GM18907 (cell line): ENCODE results near the gene MRPL24.

ENCODE experiments used
- ATAC-seq: cut with Tn5 transposase; IDR thresholded peaks from one replicate; pipeline ENCODE4 v1.9.1; 2021; ENCODE audit warnings: mild to moderate bottlenecking, moderate library complexity; ENCODE audit not compliant: unreplicated experiment

MRPL24 gene

GRCh38 chr1:156744344-156744743 lies 3.5 kb upstream of the MRPL24 start:
- ATAC-seq: no peak

GRCh38 chr1:156743367-156744302 lies 2.7 kb upstream of the MRPL24 start:
- no peak for ATAC-seq

GRCh38 chr1:156742801-156743200 lies 1.9 kb upstream of the MRPL24 start:
- no peak for ATAC-seq

DNA sequence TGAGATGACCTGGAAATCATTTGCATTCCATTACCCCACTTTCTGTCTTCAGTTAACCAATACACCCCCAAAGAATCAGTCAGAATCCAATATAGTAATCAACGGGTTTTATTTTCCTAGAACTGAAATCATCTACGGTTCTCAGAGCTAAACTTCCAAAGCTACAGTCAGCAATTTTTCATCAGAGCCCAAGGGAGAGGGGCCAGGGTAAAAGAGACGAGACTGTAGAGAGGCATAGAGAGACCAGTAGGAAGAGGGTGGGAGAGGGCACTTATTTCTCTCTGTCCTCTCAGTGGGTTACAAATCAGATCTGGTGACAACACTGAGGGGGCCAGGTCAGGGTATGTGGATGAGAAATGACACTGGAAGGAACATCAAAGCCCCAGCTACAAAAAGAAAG lies 1.1 kb upstream of the MRPL24 start:
- no peak for ATAC-seq

DNA sequence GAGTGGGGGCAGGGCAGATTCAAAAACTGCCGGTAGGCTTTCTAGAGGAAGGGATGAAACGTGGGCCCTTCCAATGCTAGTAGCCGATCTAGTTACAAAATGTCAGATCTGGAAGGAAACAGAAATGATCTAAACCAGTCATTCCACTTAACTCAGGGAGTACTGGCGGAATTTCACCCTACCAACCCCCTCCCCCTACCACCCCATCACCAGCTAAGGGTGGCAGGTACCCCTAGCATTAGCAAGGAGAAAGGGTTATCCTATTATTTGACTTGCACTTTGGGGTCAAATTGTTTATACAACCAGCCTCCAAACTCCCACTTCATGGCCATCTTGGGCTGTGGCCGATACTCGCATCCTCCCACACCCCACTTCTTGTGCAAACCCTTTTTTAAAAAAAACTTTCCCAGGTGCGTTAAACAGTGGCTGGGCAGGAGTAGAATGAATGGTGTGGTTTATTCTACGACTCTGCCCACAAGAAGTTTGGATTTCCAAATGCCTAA lies 644 bp upstream of the MRPL24 start:
- no peak for ATAC-seq

GRCh38 chr1:156740237-156740740 lies 599 bp downstream of the MRPL24 start:
- no peak for ATAC-seq

- ATAC-seq: no peak
Observed at GRCh38 chr1:156738916-156739315, 2.0 kb downstream of the MRPL24 start.

- ATAC-seq: no peak
Observed at GRCh38 chr1:156738407-156738806, 2.5 kb downstream of the MRPL24 start.

GRCh38 chr1:156733989-156734584 lies 6.8 kb downstream of the MRPL24 start:
- no peak for ATAC-seq

- ATAC-seq: peak; percentile 84
Observed at GRCh38 chr1:156728599-156729462, 12.1 kb downstream of the MRPL24 start, which contains the start of gene ISG20L2. Gene ISG20L2, minus strand, starts transcription at chr1:156728766. Its CDS starts 1,114 bp downstream, at chr1:156727652.

GRCh38 chr1:156727926-156728598 lies 12.8 kb downstream of the MRPL24 start, which contains the start of gene METTL25B:
Gene METTL25B, plus strand, starts transcription at chr1:156728469. Its CDS starts 636 bp downstream, at chr1:156729105.
- peak; percentile 54 for ATAC-seq

DNA sequence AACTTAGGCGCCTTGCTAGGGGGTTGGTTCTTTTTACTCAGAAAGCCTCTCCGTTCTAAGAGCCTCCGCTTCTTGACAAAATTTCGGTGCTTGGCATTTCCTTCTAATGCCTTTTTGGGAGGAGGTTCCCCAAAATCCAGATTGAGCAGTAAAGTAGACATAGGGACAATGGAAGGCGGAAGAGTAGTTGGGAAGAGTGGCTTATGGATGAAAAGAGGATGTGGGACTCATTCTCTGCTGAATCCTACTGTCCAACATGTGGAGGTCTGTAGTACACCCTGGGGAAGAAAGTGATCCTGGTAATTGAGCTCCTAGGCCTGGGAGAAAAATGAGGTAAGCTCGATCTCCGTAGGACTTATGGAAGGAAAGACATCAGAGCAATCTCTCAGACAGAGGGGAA lies 13.4 kb downstream of the MRPL24 start:
- ATAC-seq: no peak

DNA sequence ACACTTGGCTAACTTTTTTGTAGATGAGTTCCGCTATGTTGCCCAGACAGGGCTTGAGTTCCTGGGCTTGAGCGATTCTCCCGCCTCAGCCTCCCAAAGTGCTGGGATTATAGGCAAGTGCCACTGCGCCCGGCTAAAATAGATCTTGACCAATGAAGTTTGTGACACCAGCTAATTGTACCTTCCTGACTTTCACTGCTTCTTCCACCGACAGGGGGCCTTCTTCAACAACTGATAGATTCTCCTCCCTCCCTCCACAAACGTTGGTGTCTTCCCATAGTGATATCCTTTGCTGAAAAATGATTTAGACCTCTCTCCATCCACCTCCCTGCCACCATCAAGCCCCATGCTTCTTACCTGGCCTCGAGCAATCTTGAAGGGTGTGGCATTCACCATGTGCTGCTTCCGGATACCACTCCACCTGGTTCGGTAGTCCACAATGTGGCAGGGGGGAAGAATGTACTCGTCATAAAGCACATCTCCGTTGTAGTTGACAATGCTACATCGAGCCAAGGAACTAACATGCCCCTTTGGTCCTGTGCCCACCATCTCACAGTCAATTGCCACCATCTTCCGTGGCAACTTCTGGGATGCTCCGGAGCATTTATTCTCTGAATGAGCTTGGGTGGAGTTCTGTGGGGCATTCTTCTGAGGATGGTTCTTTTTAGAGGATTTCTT lies 14.2 kb downstream of the MRPL24 start:
- ATAC-seq: no peak

- peak; percentile 31 for ATAC-seq
Observed at GRCh38 chr1:156725683-156726280, 15.1 kb downstream of the MRPL24 start.

- no peak for ATAC-seq
Observed at GRCh38 chr1:156721535-156721934, 19.4 kb downstream of the MRPL24 start.

DNA sequence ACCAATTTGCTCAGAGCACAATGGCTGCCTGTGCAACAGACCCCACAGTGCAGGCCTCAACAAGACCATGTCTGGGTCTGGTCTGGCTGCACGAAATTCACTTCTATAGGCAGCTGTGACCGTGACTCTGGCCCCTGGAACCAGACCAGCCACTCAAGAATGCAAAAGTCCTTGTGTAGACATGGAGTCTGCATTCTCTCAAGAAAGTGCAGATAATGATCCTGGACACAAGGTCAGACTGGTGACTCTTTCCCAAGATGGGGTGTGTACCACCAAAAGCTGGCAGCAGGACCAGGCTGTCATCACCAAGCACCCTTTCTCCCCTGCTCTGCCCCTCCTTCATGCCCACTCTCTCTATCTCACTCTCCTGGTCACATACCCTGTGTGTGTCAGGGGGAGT lies 19.8 kb downstream of the MRPL24 start:
- no peak for ATAC-seq

GRCh38 chr1:156717351-156717750 lies 23.5 kb downstream of the MRPL24 start:
- no peak for ATAC-seq

- no peak for ATAC-seq
Observed at GRCh38 chr1:156714830-156715229, 26.1 kb downstream of the MRPL24 start.

DNA sequence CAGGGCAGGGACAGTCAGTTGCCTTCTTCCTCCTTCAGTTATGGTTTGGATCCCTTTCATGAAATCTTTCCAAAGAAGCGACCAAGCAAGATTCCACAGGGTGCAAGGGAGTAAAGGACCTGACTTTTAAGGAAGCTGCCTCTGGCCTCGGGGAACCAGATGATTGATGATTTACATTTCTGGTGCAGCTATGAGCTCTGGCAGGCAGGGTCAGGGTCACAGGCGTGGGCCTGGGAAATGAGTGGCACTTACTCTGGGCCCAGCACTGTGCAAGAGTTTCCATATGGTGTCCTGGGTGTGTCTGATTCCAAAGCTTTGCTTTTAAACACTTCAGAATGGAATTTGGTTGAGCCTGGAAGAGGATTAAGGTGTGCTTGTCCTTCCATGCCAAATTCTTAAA lies 28.3 kb downstream of the MRPL24 start:
- no peak for ATAC-seq
